D721Med (cell line): ENCODE measurements around the gene CDH6.

Source experiments
- DNase-seq: peaks from one replicate; pipeline ENCODE4 v3.0.0; 2011; ENCODE audit warnings: low spot score; ENCODE audit not compliant: insufficient read length
- FAIRE-seq: peaks from 2 replicates; lab custom pipeline; 2011; peaks lifted over from hg19 to GRCh38; lab: Jason Lieb, UNC
- TF ChIP-seq, protein P1 (sequence below): IDR thresholded peaks from 2 replicates; pipeline ENCODE4 v1.5.1; 2012; ENCODE audit warnings: mild to moderate bottlenecking, control low read depth; ENCODE audit not compliant: insufficient read depth; ENCODE audit errors: missing control alignments

The CDH6 gene

GRCh38 chr5:31329715-31330114 is 136.2 kb downstream of the CDH6 start:
- FAIRE-seq (no peak), DNase-seq (no peak)
- TF ChIP-seq, protein P1, sequence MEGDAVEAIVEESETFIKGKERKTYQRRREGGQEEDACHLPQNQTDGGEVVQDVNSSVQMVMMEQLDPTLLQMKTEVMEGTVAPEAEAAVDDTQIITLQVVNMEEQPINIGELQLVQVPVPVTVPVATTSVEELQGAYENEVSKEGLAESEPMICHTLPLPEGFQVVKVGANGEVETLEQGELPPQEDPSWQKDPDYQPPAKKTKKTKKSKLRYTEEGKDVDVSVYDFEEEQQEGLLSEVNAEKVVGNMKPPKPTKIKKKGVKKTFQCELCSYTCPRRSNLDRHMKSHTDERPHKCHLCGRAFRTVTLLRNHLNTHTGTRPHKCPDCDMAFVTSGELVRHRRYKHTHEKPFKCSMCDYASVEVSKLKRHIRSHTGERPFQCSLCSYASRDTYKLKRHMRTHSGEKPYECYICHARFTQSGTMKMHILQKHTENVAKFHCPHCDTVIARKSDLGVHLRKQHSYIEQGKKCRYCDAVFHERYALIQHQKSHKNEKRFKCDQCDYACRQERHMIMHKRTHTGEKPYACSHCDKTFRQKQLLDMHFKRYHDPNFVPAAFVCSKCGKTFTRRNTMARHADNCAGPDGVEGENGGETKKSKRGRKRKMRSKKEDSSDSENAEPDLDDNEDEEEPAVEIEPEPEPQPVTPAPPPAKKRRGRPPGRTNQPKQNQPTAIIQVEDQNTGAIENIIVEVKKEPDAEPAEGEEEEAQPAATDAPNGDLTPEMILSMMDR = no peak

DNA sequence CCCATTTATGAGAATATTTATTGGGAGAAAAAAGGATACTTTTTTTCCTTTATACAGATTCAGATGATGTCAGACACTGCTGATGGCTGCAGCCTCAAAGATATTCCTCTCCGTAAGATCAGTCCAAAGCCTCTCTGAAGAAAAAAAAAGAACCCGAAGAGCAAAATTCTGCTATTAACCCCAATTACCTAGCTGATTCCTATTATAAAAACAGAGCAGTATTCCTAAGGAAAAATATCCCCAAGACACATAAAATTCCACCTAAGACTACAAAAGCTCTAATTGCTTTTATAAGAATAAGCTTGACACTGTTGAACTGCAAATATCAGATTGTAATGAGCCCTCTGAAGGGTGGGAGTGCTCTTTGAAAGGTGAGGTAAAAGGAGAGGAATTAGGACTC is 138.7 kb downstream of the CDH6 start:
- DNase-seq = no peak
- FAIRE-seq = no peak
- TF ChIP-seq, protein P1 = no peak

DNA sequence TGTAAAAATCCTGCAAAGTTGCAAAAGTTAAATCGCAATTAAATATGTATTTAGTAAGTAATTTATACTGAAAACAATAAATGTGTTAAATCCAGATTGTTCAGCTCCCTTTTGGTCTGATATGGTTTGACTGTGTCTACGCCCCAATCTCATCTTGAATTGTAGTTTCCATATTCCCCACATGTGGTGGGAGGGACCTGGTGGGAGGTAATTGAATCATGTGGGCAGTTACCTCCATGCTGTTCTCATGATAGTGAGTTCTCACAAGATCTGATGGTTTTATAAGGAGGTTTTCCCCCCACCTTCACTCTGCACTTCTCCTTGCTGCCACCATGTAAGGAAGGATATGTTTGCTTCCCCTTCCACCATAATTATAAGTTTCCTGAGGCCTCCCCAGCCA is 140.0 kb downstream of the CDH6 start:
- DNase-seq (no peak), FAIRE-seq (no peak)
- TF ChIP-seq, protein P1 = no peak

GRCh38 chr5:31334061-31334860 is 140.8 kb downstream of the CDH6 start:
- TF ChIP-seq, protein P1 = no peak
- FAIRE-seq (no peak), DNase-seq (no peak)

DNA sequence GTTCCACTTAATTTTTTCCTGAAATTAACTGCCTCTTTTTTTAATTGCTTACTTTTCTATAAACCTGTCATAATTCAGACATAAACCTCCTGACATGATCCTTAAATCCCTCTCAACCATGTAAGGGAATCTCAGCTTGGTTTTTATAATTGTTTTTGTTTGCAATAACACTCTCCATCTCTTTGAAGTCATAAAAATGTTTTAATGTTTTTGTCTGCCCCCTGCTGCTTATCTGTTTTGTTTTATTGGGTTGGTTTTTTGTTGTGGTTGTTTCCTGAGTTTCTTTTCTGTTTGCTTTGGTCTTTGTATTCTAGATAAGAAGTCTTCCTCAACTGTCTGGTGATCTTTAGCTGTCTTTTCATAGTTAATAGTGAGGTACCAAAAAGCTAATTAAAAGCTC is 142.0 kb downstream of the CDH6 start:
- FAIRE-seq (no peak), DNase-seq (no peak)
- TF ChIP-seq, protein P1 = no peak

GRCh38 chr5:31343946-31344345 is 150.5 kb downstream of the CDH6 start:
- FAIRE-seq (no peak), DNase-seq (no peak)

More at GRCh38 chr5:31343946-31344345, 150.5 kb downstream of the CDH6 start:
- TF ChIP-seq, protein P1 = no peak
